ENCODE data around the gene DHFR2.

DNA sequence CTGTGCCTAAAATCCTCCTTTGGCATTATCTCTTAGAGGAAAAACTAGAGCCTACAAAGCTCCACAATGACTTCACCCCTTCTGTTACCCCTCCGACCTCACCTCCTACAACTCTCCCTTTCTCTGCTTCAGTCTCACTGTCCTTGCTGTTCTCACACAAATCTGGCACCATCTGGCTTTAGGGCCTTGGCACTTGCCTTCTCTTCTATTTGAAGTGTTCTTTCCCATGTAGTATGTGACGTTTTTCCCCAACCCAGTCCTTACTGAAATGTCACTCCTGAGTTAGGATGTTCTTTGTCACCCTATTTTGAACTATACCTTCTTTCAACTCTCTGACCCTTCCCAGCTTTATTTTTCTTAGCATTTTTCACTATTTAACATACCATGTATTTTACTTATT, 43.1 kb downstream of the DHFR2 start:
- TF ChIP-seq, protein P1, sequence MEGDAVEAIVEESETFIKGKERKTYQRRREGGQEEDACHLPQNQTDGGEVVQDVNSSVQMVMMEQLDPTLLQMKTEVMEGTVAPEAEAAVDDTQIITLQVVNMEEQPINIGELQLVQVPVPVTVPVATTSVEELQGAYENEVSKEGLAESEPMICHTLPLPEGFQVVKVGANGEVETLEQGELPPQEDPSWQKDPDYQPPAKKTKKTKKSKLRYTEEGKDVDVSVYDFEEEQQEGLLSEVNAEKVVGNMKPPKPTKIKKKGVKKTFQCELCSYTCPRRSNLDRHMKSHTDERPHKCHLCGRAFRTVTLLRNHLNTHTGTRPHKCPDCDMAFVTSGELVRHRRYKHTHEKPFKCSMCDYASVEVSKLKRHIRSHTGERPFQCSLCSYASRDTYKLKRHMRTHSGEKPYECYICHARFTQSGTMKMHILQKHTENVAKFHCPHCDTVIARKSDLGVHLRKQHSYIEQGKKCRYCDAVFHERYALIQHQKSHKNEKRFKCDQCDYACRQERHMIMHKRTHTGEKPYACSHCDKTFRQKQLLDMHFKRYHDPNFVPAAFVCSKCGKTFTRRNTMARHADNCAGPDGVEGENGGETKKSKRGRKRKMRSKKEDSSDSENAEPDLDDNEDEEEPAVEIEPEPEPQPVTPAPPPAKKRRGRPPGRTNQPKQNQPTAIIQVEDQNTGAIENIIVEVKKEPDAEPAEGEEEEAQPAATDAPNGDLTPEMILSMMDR (IDR thresholded peaks at IDR 0.05): no peak
- TF ChIP-seq POLR2A (IDR thresholded peaks at IDR 0.05): no peak
- TF ChIP-seq POLR2AphosphoS5 (IDR thresholded peaks at IDR 0.05): no peak
